A673 (cell line): ENCODE data around the gene FNDC5. TPM values are rescaled to one million over a fixed set of nuclear protein-coding genes. Genes with fewer than 3 reads are reported as not detected.

Experiments
- BruUV-seq: library from RNA; stranded (reverse); fragments of 400-500 nt; replicated peaks from 2 replicates; lab custom pipeline; 2021; lab: Mats Ljungman, UMichigan
- CTCF ChIA-PET: fragments of 300-600 bp; sonication (Branson Sonifier 250); formaldehyde crosslinking; loops from one replicate; lab custom pipeline; 2022; ENCODE audit warnings: antibody characterized with exemption; lab: Charles Lee
- POLR2A ChIA-PET: fragments of 300-600 bp; sonication (Branson Sonifier 250); formaldehyde crosslinking; loops from one replicate; lab custom pipeline; 2022; ENCODE audit warnings: antibody characterized with exemption; ENCODE audit not compliant: low non-redundant PET; lab: Charles Lee
- DNase-seq: peaks from one replicate; pipeline ENCODE4 v3.0.0-alpha.2; 2015; ENCODE audit warnings: low spot score
- H3K27ac ChIP-seq: fragments of 200-600 bp; sonication (generic); 2 replicates; pipeline ENCODE4 v1.5.1; 2016; ENCODE audit warnings: mixed run types, low read depth, mild to moderate bottlenecking, mixed read lengths, antibody characterized with exemption, low read length; ENCODE audit not compliant: poor library complexity, severe bottlenecking
- H3K27me3 ChIP-seq: fragments of 200-600 bp; sonication (generic); replicated peaks from 2 replicates; pipeline ENCODE4 v1.6.1; 2017; ENCODE audit warnings: mixed run types, low read depth, mild to moderate bottlenecking, mixed read lengths, antibody characterized with exemption, low read length; ENCODE audit not compliant: insufficient read depth, poor library complexity
- H3K36me3 ChIP-seq: fragments of 200-600 bp; sonication (generic); 2 replicates; pipeline ENCODE4 v1.6.1; 2016; ENCODE audit warnings: mixed run types, mild to moderate bottlenecking, mixed read lengths, antibody characterized with exemption, low read length; ENCODE audit not compliant: insufficient read depth, poor library complexity, severe bottlenecking
- H3K4me1 ChIP-seq: fragments of 200-600 bp; sonication (generic); 2 replicates; pipeline ENCODE4 v1.6.1; 2017; ENCODE audit warnings: mixed run types, mild to moderate bottlenecking, mixed read lengths, antibody characterized with exemption, low read length; ENCODE audit not compliant: insufficient read depth, poor library complexity, severe bottlenecking
- H3K4me3 ChIP-seq: fragments of 200-600 bp; sonication (generic); 2 replicates; pipeline ENCODE4 v1.5.1; 2016; ENCODE audit warnings: low read depth, mixed run types, mild to moderate bottlenecking, mixed read lengths, low read length; ENCODE audit not compliant: poor library complexity, severe bottlenecking
- H3K9me3 ChIP-seq: fragments of 200-600 bp; sonication (generic); 2 replicates; pipeline ENCODE4 v1.6.1; 2016; ENCODE audit warnings: mixed run types, low read depth, mild to moderate bottlenecking, mixed read lengths, antibody characterized with exemption, low read length; ENCODE audit not compliant: poor library complexity, severe bottlenecking
- EZH2 ChIP-seq: fragments of 200-600 bp; sonication (generic); IDR thresholded peaks from 2 replicates; pipeline ENCODE4 v1.6.1; 2017; ENCODE audit warnings: borderline replicate concordance, low read depth, mild to moderate bottlenecking, mixed read lengths, antibody characterized with exemption, low read length; ENCODE audit not compliant: poor library complexity, severe bottlenecking
- intact Hi-C: fragments of 100-400 bp; cut with micrococcal nuclease; formaldehyde crosslinking; loops from one replicate; pipeline ENCODE4 v1.10.0; 2022; ENCODE audit not compliant: unreplicated experiment
- total RNA-seq: library from RNA; stranded (reverse); gene quantifications from 2 replicates; pipeline ENCODE4 v1.2.3, GENCODE V29; 2021
- TF ChIP-seq, protein P1 (sequence below): fragments of 300-800, 200-600 bp; sonication (generic); conservative IDR thresholded peaks from 2 replicates; pipeline ENCODE4 v1.5.1; 2017; ENCODE audit warnings: low read depth, mild to moderate bottlenecking, antibody characterized with exemption, low read length, moderate library complexity, mixed read lengths

FNDC5 gene
- total RNA-seq, 1 experiment from 2014 or later: 1.3 TPM

DNA sequence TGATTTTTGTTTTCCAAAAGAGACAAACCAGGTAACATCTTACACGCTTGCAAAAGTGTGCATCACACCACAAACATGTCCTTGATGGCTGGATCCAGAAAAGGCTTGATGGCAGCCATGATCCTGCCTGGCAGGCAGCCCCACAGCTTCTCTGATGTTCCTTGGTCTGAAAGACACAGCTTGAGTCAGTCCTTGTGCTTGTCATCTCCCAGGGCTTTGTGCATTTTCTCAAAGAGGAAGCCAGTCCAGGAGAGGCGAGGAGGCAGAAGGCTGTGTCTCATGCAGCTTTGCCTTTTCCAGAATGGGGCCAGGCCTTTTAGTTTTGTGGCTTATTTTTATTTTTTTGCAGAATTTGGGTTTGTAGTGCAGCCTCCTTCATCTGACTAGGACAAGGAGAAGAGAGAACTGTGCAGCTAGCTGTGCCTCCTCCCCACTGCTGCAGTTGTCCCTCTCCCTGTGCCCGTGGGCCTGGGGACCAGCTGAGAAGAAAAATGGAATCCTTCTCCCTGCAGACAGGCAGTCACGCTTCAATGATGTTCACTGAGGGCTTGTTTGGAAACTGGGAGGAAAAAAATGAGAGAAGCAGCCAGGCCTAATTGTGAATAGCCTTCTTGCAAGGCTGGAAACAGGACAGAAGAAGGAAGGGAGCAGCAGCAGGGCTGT lies 7.4 kb downstream of the FNDC5 start:
- intact Hi-C loops: no loop called here
- no peak for DNase-seq
- no peaks in the 10 kb centered on the region for H3K4me1 ChIP-seq
- CTCF ChIA-PET: no interaction called here
- peaks cover 8% of the 10 kb centered on the region for H3K36me3 ChIP-seq
- no peak for TF ChIP-seq EZH2
- TF ChIP-seq, protein P1, sequence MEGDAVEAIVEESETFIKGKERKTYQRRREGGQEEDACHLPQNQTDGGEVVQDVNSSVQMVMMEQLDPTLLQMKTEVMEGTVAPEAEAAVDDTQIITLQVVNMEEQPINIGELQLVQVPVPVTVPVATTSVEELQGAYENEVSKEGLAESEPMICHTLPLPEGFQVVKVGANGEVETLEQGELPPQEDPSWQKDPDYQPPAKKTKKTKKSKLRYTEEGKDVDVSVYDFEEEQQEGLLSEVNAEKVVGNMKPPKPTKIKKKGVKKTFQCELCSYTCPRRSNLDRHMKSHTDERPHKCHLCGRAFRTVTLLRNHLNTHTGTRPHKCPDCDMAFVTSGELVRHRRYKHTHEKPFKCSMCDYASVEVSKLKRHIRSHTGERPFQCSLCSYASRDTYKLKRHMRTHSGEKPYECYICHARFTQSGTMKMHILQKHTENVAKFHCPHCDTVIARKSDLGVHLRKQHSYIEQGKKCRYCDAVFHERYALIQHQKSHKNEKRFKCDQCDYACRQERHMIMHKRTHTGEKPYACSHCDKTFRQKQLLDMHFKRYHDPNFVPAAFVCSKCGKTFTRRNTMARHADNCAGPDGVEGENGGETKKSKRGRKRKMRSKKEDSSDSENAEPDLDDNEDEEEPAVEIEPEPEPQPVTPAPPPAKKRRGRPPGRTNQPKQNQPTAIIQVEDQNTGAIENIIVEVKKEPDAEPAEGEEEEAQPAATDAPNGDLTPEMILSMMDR: no peak
- H3K27me3 ChIP-seq: no peaks in the 10 kb centered on the region
- no peak overlapping the region for H3K4me3 ChIP-seq
- POLR2A ChIA-PET: no interaction called here
- no TSS peak for BruUV-seq
- H3K9me3 ChIP-seq: no peaks in the 10 kb centered on the region
- no peak overlapping the region for H3K27ac ChIP-seq

DNA sequence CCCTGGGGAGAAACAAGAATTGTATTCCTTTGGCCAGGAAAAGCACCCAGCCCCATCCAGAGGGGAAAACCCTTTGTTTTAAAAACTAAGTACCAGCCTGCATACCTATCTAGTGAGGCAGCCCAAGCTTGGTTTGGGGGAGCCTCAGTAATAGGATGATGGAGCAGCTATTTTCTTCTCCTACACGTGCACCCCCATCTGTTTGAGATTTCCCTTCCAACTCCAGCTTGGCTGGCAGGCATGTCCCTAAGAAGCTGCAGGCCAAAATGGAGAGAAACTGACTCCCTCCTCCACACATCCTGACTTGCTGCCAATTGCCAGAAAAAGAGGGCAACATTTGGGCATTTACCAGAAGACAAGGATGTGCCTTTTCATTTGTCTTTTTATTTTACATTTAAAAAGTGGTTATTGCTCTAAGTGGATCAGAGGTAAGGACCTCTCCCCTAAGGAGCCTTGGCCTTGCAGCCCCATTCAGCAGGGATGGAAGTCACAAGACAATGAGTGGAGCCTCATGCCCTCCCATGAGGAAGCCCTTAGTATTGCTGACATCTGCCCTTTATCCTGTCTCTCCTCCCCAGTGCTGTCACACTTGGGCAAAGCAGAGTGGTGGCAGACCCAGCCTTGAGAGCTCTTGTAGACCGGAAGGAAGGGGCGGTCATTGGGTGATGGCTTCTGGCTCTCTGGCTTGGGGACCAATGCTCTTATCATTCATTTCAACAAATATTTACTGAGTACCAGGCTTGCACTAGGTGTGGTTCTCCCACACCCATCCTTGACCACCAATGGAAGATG lies 8.6 kb downstream of the FNDC5 start:
- Histone ChIP-seq H3K4me1 (no peaks in the 10 kb centered on the region), H3K27me3 (no peaks in the 10 kb centered on the region), H3K36me3 (peaks cover 13% of the 10 kb centered on the region), H3K9me3 (no peaks in the 10 kb centered on the region), H3K4me3 (no peak overlapping the region), H3K27ac (no peak overlapping the region)
- POLR2A ChIA-PET: no interaction called here
- intact Hi-C loops: no loop called here
- no peak for DNase-seq
- TF ChIP-seq, protein P1: no peak
- no peak for TF ChIP-seq EZH2
- CTCF ChIA-PET: no interaction called here
- BruUV-seq: no TSS peak

DNA sequence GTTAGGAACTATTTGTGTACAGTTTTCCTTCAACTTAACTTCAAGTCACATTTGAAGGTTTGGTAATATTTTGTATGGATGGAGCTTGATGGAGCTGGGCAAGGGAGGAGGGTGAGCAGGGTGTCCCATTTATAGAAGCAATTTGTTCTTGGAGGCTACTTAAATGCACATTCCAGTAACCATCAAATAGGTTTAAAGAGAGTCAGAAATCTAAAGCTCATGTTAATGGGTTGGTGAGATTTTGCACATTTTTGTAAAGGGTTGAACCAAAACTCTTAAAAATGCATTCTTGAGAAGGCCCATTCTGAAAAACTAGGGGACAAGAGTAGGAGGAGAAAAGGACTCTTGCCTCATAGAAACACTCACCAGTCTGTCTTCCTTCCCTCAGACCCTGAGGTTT lies 10.1 kb downstream of the FNDC5 start:
- intact Hi-C loops: no loop called here
- Histone ChIP-seq H3K27me3 (no peaks in the 10 kb centered on the region), H3K4me3 (no peak overlapping the region), H3K27ac (no peak overlapping the region), H3K4me1 (no peaks in the 10 kb centered on the region), H3K9me3 (no peaks in the 10 kb centered on the region), H3K36me3 (peaks cover 18% of the 10 kb centered on the region)
- no peak for DNase-seq
- ChIA-PET POLR2A (no interaction called here), CTCF (no interaction called here)
- no peak for TF ChIP-seq EZH2
- TF ChIP-seq, protein P1: no peak
- BruUV-seq: no TSS peak
